ENCODE data around the gene KIAA1549.

Gene KIAA1549

DNA sequence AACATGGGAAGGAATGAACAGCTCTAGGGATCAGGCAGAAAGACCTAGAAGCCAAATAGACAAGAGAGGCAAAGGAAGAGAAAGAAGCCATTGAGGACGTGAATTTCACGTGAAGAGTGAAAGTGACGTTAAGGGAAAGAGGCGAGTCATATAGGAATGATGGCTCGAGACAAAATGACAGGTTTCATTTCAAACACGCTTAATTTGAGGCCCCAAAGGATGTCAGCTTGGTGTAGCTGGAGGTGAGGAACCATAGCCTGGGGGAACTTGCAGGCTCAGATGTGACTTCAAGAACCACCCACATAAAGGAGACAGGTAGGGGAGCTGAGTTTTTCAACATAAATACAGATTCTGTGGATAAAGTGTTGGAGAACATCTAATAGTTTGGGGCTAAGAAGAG lies 98.9 kb downstream of the KIAA1549 start:
- DNase-seq (ENCODE audit: low spot score) = no peak

DNA sequence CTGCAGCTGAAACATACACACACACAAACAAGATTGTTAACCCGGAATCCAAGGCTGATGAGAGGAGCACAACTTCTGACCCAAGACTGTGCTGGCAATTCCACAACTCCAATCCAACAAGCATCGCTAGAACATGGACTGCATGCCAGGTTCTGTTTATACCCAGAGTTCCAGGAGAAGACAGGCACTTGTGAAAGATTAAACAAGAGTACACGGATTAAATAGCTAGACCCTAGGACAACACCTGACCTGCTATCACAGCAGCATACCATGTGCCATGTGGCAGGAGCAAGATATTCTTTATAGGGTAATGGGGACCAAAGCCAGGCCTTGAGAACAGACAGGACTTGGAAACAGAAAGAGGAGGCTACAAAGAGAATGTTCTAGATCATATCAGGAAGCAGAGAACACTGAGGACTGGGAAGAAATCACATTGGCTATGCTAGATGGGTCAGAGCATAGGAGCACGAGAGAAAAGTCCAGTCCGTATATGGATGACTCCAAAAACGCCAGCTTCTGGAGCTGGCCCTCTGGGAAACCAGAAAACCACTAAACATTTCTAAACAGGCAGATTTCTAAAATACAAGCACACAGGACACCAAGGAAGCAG lies 99.5 kb downstream of the KIAA1549 start:
- no peak for DNase-seq (ENCODE audit: low spot score)

DNA sequence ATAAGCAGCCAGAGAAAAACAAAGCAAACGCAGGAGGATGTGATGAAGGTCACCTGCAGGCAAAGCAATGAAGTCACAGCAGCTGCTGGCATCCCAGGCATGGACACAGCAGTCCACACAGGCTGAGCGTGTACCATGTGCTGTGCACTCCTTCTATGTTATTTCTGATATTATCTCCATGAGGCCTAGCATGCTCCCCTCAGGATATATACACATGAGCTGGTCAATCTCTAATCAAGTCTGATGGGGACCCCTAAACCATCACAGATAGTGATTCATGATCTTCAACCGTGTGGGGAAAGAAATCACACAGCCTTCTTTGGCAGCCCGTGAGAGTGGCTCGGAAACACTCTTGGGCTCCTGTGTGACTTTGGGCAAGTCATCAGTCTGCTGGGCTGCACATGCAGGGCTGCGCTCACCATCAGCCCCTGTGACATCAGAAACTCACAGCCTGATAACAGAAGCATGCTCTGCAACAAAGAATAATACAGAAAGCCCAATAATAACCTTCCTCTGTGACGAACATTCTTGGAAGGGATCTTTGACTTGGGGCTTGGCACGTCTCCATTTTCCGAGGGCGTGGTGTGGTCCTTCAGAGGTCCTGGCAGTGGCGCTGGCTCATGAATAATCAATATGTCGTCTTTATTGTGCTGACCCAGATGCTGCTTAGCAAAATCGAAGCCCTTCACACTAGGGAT lies 100.2 kb downstream of the KIAA1549 start:
- no peak for DNase-seq (ENCODE audit: low spot score)

DNA sequence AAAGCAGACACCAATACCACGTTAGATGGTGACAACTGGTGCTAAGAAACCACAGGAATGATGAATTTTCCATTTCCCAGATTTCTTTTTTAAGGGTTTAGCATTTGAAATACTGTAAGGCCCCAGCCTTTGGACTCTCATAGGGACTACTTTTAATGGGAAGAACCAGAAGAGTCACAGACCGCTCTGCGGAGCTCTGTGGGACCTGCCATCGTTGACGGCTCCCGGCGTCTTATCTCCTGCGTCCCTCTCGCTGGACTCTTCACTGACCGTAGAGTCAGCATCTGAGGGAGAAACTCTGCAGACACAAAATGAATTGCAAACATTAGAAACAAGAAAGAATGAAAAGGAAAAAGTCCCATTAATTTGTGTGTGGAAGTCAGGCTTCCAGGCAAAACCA lies 101.8 kb downstream of the KIAA1549 start:
- DNase-seq (ENCODE audit: low spot score) = no peak

DNA sequence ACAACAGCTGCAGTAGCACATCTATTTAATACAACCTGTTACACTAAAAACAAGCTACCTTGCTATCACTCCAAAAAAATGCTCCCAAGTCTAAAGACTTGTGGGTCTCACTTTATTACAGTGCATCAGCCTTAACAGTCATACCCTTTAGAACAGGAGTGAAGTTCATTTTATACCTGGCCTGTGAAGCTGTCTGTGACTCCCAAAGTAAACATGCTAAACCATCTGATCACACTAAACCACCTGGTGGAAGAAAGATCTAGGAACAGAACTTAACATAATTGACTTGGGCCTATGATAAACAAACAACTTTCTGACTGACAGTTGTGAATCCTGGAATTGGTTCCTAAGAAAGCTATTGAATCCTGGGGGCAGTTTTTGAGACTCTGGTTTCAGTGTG lies 102.3 kb downstream of the KIAA1549 start:
- no peak for DNase-seq (ENCODE audit: low spot score)

DNA sequence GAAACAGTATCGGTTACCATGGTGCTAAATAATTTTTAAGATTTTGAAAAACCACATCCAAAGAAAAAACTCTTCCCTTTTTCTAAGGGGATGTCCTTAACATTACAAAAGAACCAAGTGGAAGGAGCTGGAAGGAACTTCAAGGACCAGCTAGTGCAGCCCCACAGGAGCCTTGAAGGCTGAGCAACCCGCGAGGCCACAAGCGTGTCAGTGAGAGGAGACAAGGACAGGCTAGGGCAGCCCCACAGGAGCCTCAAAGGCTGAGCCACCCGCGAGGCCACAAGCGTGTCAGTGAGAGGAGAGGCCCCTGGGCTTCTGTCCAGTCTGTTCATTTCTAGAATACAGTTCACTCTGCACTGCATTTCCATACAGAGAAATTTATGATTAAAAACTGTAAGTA lies 103.1 kb downstream of the KIAA1549 start:
- DNase-seq (ENCODE audit: low spot score) = no peak

DNA sequence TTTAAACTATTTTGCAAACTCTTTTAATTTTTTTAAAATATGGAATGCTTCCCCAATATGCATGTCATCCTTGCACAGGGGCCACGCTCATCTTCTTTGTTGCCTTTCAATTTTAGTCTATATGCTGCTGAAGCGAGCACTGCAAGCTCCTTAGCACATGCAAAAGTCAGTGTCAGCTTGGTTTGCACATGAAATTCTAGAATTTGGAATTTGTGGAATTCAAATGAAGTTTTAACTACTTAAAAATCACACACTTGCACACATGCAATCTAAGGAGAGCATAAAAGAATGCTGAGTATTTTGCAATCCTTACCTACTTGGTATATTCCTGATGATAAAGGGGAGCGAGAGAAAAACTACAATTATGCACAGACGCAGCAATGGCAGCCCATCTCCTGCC lies 104.9 kb downstream of the KIAA1549 start:
- no peak for DNase-seq (ENCODE audit: low spot score)

DNA sequence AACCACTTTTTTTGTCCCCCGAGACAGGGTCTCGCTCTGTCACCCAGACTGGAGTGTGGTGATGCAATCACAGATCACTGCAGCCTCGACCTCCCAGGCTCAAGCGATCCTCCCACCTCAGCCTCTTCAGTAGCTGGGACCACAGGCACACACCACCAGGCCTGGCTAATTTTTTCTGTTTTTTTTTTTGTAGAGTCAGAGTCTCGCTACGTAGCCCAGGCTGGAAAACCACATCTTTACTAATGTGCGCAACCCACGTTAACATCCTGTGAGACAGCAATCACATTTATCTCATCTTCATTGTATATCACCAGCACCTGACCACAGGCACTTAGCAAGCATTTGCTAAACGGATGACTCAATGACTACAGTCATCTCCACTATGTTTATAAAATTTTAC lies 105.4 kb downstream of the KIAA1549 start:
- DNase-seq (ENCODE audit: low spot score) = peak; percentile 35

DNA sequence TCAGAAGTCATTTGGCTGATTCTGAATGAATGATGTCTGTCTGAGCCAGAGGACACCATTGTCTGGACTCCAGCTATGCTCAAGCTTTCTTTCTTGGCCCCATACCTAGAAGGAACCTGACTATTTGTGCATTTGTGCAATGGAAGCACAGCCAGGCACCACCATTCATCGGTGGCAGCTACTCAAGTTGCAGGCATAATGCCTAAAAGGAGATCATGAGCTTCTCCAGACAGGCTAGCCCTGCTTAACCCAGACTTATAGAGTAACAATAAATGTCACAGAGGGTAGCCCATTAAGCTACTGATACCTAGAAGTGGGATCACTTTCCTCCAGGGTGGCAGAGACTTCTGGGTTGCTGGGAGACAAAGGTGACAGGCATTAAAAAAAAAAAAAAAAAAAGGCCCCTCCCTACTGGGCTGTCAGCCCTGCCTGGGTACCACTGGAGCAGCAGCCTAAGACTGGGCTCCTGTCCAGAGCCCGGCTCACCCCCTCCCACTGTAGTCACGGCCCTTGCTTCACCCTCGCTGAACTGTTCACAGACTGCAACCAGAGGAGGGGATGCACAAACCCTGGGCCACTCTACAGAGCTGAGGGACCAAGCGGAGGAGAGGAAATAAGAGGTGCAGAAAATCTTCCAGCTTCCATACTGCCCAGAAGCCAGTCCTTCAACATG lies 107.8 kb downstream of the KIAA1549 start:
- no peak for DNase-seq (ENCODE audit: low spot score)

DNA sequence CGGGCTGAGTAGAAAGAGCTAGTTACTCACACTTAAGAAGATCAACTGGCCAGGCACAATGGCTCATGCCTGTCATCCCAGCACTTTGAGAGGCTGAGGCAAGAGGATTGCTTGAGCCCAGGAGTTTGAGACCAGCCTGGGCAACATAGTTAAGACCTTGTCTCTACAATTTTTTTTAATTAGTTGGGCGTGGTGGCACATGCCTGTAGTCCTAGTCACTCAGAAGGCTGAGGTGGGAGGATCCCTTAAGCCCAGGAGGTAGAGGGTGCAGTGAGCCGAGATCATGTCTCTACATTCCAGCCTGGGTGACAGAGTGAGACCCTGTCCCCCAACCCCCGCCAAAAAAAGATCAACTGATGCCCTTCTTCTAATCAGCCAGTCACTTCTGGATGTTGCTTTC lies 108.6 kb downstream of the KIAA1549 start:
- DNase-seq (ENCODE audit: low spot score) = peak; percentile 79

DNA sequence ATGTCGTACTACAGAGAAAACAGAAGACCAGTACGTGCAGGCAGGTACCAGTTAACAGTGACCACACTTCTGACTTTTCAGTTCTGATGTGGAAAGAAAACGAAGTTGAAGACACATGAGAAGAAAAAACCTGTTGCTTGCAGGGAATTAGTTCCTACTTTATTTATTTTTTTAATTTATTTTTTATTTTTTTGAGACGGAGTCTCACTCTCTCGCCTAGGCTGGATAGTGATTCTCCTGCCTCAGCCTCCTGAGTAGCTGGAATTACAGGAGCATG lies 109.4 kb downstream of the KIAA1549 start:
- DNase-seq (ENCODE audit: low spot score) = no peak

DNA sequence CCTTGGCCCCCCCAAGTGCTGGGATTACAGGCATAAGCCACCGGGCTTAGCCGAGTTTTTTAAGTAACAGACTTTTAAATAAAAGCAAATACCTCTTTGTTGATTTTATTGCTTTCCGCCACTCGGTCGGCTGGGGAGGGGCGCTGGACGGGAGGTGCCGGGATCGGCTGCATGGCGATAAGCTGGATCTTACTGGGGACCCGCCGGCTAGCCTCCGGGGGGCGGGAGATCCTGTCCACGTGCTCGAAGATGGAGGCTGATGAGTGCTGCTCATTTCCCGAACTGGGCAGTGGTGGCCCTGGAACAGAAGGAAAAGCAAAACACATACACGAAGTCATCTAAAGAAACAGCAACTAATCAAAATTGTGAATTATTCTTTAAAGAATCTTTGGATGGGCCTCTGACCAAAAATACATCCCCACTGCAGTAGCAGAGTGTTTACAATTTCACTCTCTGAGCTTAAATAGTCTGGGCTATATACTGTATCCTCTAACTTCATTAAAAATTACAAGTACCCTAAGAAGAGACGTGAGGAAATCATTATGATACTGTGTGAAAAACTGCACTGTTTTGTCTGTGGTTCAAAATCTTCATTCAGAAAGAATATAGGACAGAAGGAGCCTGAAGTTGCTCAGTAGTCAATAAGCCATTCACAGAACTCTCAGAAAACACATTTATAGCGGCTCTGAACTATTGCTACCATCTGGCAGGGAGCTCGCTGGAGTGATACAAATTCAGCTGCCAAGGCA lies 110.0 kb downstream of the KIAA1549 start:
- DNase-seq (ENCODE audit: low spot score) = no peak

DNA sequence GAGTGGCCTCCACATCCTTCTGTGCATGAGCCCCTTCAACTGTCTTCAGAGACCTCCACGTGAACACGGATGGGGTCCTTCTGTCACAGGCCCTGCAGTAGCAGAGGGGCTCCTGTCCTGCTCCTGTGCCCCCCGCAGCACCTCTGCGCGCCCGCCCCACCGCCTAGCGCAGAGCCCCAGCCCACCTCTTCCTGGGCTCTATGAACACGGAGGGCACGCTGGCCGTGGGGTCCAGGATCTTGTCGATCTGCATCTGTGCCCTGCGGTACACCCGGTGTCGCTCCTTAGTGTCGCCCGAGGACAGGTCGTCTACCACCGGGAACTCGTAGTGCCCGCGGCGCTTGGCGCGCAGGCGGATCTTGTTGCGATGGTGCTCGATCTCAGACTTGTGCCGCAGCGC lies 111.8 kb downstream of the KIAA1549 start:
- no peak for DNase-seq (ENCODE audit: low spot score)

DNA sequence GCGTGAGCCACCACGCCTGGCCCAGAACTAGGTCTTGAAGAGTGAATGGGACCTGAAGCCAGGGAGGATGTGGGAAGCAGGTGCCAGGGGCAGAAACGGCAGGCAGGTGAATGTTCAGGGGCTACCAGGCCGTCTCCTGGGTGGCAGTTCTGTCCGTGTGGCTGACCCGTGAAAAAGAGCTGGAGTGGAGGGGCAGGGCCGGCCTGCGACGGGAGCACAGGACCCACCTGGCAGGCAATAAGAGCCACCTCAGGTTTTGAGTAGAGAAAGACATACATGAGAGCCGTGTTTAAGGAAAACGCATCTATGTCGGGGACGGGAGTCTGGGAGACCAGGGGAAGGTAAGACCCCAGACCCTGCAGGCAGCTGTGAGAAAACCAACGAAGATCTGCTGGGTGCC lies 112.5 kb downstream of the KIAA1549 start:
- DNase-seq (ENCODE audit: low spot score) = no peak

DNA sequence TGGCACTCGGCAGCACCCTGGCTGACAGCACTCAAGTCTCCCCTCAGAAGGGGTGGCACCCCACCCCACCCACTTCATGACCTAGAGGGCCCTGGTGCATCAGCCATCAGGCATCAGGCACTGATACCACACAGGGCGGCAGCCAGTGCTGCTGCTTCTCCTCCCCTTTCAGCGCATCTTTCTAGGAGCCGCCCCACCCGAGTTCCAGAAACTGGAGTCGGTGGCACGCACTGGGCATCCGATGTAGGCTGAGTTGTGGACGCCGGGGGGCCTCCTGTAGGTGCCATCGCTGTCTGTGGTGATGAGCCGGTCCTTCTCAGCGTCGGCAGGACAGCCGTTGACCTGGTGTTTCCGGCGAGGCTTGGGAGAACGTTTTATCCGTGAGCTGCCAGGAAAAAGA lies 113.4 kb downstream of the KIAA1549 start:
- no peak for DNase-seq (ENCODE audit: low spot score)

DNA sequence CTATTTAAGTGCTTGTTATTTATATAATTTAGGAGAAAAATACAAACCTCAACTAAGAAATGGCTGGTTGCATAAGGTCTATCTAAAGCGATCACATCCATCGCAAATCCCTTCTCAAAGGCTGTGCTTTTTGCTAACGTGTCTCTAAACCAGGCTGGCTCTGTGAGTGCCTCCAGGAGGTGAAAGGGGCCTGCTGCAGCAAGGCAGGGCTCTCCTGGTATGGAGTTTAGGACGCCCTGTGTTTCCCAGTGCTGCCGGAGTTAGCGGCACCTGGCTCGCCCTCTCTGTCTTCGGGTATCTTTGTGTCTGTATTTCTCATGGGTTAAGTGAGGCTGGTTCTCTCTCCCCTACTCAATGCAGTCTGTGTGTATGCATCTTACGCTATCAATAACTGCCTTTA lies 114.8 kb downstream of the KIAA1549 start:
- DNase-seq (ENCODE audit: low spot score) = no peak

DNA sequence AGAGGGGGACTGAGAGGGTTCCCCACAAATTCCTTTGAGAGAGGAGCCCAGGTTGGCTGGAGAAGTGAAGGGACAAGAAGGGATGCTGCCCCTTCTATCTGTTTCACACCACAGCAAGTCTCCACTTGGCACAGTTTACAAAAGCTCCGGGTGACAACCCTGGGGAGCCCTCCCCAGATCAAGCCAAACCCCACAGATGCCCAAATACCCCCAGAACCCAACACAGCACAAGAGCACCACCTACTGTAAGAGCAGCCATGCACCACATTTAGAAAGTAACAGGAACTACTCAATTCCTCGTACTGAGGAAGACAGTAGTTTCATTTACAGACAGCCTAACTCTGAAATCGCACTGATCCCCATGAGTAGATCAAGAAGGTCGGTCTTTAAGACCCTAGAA lies 115.3 kb downstream of the KIAA1549 start:
- no peak for DNase-seq (ENCODE audit: low spot score)

DNA sequence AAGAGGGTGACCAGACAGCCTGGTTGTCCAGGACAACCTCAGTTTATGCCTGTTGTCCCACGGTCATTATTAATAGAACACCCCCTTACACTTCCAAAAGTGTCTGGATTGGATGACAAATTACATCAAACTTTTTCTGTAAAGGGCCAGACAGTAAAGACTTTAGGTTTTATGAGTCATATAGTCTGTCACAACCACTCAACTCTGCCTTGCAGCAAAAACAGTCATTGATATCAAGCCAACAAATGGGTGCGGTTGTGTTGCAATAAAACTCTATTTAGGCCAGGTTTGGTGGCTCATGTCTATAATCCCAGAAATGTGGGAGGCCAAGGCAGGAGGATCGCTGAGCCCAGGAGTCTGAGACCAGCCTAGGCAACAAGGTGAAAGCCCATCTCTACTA lies 116.5 kb downstream of the KIAA1549 start:
- DNase-seq (ENCODE audit: low spot score) = peak; percentile 68

DNA sequence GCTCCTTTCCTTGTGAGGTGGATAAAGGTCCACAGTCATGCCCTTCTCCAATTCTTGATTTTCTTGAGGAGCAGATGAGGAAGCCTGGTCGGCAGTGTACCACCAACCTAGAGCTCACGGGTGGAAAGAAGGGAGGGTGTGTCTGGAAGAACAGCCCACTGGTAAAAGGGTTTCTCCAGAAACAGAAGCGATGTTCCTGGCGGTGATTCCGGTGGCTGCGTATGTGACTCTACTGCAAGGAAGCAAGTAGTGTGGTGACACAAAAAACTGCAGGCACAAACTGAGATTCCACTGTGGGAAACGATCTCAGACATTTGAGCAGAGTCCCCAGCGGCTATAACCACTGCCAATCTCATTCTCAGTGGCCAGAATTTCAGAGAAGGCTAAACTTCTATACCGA lies 117.3 kb downstream of the KIAA1549 start:
- no peak for DNase-seq (ENCODE audit: low spot score)

DNA sequence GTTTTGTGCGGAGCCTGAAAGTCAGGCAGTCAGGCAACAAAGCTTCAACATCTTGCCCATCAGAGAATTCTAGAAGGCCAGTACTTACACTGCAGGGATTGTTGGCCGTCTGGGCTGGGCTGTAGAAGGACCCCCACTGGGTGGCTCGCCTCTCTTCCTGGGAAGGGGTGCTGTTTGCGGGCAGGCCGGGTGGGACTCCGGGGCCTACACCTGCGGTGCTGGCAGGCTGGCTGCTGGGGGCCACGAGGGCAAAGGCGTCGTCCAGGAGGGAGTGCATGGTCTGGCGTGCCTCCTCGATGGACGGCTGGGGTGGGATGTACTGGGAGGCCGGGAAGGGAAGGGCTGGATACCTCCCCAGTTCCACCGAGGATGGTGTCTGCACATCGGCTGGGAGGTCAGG lies 120.1 kb downstream of the KIAA1549 start:
- DNase-seq (ENCODE audit: low spot score) = no peak

DNA sequence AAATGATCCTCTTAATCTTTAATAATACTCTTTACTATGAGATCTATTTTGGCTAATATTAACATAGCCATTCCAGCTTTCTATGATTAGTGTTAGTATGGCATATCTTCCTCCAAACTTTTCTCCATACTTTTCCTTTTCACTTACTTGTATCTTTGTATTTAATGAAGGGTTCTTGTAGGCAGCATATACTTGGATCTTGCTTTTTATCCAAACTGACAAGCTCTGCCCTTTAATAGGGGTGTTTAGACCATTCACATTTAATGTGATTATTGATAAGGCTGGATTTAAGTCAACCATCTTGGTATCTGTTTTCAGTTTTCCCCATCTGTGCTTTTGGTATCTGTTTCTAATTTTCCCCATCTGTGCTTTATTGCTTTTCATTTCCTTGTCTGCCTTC lies 123.5 kb downstream of the KIAA1549 start:
- DNase-seq (ENCODE audit: low spot score) = no peak

DNA sequence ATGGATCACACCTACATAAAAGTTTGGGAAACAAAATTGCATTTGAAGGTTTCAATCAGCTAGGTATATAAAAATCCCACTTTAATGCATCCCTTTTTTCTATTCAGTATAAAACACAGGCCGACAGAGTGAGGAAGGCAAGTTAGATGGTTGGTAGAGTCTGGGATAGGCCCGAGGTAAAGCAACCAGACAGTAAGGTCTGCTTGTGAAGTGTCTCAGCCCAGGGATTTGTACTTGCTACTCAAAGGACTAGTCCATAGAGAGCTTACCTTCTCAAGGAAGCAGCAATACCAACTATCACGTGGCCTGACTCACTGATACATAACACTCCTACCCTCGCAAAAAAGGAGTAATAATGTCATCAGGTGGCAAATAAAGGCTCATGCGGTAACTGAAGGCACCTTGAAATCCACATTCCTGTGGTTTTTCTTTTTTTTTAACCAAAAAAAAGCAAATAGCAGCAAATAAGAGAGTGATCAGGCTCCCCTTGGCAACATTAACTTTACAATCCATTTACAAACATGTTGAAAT lies 127.0 kb downstream of the KIAA1549 start:
- peak; percentile 20 for DNase-seq (ENCODE audit: low spot score)

DNA sequence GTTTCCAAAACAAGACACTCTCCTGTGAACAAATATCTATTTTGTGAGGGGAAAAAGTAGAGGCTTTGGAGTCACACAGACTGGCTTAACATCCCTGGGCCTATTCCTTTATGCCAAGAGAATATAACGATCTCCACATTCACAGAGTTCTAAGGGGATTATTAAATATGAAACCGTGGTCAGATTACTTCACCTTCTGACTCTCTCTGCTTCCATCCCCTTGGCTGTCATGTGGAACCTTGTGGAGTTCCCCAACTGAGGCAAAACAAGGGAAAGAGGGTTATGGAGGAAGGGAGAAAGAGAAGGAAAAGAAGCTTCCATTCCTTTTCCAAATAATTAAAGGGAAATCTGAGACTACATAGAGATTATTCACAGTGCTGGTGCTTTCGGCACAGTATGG lies 127.7 kb downstream of the KIAA1549 start:
- no peak for DNase-seq (ENCODE audit: low spot score)
